ENCODE results near the gene GRPEL2. TPM values are rescaled to one million over a fixed set of nuclear protein-coding genes. Genes with fewer than 3 reads are reported as not detected.

GRPEL2 gene
- total and polyA plus RNA-seq, 4 donors: 6.6 to 20.2 (median 16.0) TPM

GRCh38 chr5:149314571-149315111, 30.7 kb upstream of the GRPEL2 start:
- H3K36me3 ChIP-seq (ENCODE audit: control insufficient read depth in 4 of 4, insufficient read depth in 4 of 4, low read length in 4 of 4): peaks cover 0 to 14% (median 1%) of the 10 kb centered on the region in 4 donors
- H3K9me3 ChIP-seq (ENCODE audit: control insufficient read depth in 4 of 4, insufficient read depth in 3 of 4, low read length in 3 of 4): no peaks in the 10 kb centered on the region
- no peak for DNase-seq
- no peak overlapping the region for H3K9ac ChIP-seq (ENCODE audit: insufficient read depth in 1 of 2, low read length in 2 of 2)
- no peak for ATAC-seq (ENCODE audit: insufficient read depth, low FRiP score)
- peaks cover 0 to 16% (median 0%) of the 10 kb centered on the region in 5 donors for H3K4me1 ChIP-seq (ENCODE audit: control insufficient read depth in 5 of 5, insufficient read depth in 5 of 5, low read length in 5 of 5)
- no peaks in the 10 kb centered on the region for H3K27me3 ChIP-seq (ENCODE audit: control insufficient read depth in 3 of 3, insufficient read depth in 3 of 3, low read length in 2 of 3)
- 86 to 92% methylated on average over 4 of the region's 4 CpGs for WGBS, 2 donors
- H3K4me3 ChIP-seq: no peak overlapping the region
- no peak for TF ChIP-seq CTCF (IDR thresholded peaks at IDR 0.05; ENCODE audit: control extremely low read depth, extremely low read depth)
- no peak overlapping the region for H3K27ac ChIP-seq (ENCODE audit: low read depth in 1 of 2, low read length in 1 of 2)

- DNase-seq (no peak), ATAC-seq (ENCODE audit: insufficient read depth, low FRiP score) (no peak)
- H3K36me3 ChIP-seq (ENCODE audit: control insufficient read depth in 4 of 4, insufficient read depth in 4 of 4, low read length in 4 of 4): peaks cover 0 to 16% (median 1%) of the 10 kb centered on the region in 4 donors
- H3K27ac ChIP-seq (ENCODE audit: low read depth in 1 of 2, low read length in 1 of 2): no peak overlapping the region
- H3K4me3 ChIP-seq: no peak overlapping the region
- no peaks in the 10 kb centered on the region for H3K9me3 ChIP-seq (ENCODE audit: control insufficient read depth in 4 of 4, insufficient read depth in 3 of 4, low read length in 3 of 4)
- H3K9ac ChIP-seq (ENCODE audit: insufficient read depth in 1 of 2, low read length in 2 of 2): no peak overlapping the region
- H3K4me1 ChIP-seq (ENCODE audit: control insufficient read depth in 5 of 5, insufficient read depth in 5 of 5, low read length in 5 of 5): peaks cover 0 to 19% (median 6%) of the 10 kb centered on the region in 5 donors
- 95 to 97% methylated on average over 6 of the region's 6 CpGs for WGBS, 2 donors
- TF ChIP-seq CTCF (IDR thresholded peaks at IDR 0.05; ENCODE audit: control extremely low read depth, extremely low read depth): no peak
- H3K27me3 ChIP-seq (ENCODE audit: control insufficient read depth in 3 of 3, insufficient read depth in 3 of 3, low read length in 2 of 3): no peaks in the 10 kb centered on the region
Observed at GRCh38 chr5:149315753-149316152, 29.5 kb upstream of the GRPEL2 start.

- WGBS, 2 donors: 87 to 92% methylated on average over 14 of the region's 14 CpGs
- Histone ChIP-seq H3K36me3 (ENCODE audit: control insufficient read depth in 4 of 4, insufficient read depth in 4 of 4, low read length in 4 of 4) (peaks cover 0 to 14% (median 1%) of the 10 kb centered on the region in 4 donors), H3K4me1 (ENCODE audit: control insufficient read depth in 5 of 5, insufficient read depth in 5 of 5, low read length in 5 of 5) (peaks cover 0 to 12% (median 11%) of the 10 kb centered on the region in 5 donors), H3K9ac (ENCODE audit: insufficient read depth in 1 of 2, low read length in 2 of 2) (no peak overlapping the region), H3K27me3 (ENCODE audit: control insufficient read depth in 3 of 3, insufficient read depth in 3 of 3, low read length in 2 of 3) (no peaks in the 10 kb centered on the region), H3K9me3 (ENCODE audit: control insufficient read depth in 4 of 4, insufficient read depth in 3 of 4, low read length in 3 of 4) (no peaks in the 10 kb centered on the region), H3K4me3 (no peak overlapping the region), H3K27ac (ENCODE audit: low read depth in 1 of 2, low read length in 1 of 2) (peak overlapping the region in 1 of 2 donors; percentile 30)
- peak; percentile 67 for TF ChIP-seq CTCF (IDR thresholded peaks at IDR 0.05; ENCODE audit: control extremely low read depth, extremely low read depth)
- ATAC-seq (ENCODE audit: insufficient read depth, low FRiP score) (no peak), DNase-seq (peak; percentile 57 to 81 (median 79))
Observed at GRCh38 chr5:149317281-149318048, 27.8 kb upstream of the GRPEL2 start.

Measured in lung (tissue), 12 donors.